Activated T-cell treated with anti-CD3 and anti-CD28 coated beads for 48 hours (primary cell): ENCODE results near the gene CERS6.

Source experiments
- DNase-seq: peaks from one replicate; pipeline ENCODE4 v3.0.0-alpha.2; 2020; ENCODE audit warnings: low read depth

CERS6 gene

DNA sequence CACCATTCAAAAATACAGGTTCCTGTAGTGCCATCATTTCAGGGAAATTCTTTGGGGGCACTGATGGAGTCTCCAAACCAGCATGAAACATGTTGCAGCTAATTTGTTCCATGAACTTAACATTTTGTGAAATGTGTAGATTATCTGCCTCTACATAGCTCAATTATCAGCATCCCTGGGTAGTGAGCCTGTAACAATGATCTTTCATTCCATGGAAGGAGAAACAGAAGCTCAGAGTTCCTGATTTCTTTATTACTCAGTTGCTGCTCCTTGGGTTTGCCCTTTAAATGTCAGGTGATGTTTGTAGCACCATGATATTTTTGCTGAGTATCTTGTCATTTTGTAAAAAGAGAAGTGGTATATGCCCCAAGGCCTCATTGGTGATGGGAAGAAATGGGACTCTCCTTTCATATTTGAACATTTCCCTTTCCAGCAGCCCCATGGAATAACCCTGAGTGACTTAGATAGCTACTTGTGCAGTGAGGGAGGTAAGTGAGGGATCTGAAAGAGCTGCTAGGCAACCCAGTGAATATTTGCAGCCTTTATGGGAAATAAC is 146.9 kb downstream of the CERS6 start:
- DNase-seq, result no peak

DNA sequence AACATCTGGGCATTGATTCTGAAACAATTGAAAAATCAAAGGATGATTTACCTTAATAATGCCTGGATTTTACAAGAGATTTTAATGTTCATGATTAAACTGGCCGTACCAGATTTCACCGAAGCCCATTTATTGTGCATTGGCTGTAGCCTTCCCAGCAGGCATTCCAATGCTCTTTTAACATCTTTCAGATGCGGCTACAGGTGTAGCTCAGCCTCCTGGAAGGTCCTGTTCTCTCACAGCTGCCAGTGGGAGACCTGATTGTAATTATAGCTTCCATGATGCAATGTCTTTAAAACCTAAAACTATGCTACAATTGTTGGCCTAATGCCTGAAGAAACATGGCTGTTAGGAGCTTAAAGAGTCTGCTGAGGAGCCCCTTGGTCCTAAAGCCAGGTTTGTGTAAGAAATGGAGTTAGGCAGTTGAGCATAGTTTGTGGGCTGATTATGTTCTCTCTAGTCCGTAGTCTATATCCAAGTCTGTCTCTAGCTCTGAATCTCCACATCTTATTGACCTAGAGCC is 147.4 kb downstream of the CERS6 start:
- no peak for DNase-seq

DNA sequence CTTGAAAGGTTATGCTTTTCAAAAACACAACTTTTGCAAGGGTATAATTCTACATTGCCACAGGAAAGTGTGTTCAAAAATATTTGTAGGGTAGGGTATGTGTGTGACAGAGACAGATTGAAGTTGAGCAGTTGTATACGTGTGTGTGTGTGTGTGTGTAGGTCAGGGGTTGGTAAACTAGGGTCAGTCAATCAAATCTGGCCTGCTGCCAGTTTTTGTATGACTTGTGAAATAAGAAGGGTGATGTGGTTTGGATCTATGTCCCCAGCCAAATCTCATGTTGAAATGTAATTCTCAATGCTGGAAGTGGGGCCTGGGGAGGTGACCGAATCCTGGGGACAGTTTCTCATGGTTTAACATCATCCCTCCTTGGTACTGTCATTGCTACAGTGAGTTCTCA is 148.2 kb downstream of the CERS6 start:
- DNase-seq, result no peak

DNA sequence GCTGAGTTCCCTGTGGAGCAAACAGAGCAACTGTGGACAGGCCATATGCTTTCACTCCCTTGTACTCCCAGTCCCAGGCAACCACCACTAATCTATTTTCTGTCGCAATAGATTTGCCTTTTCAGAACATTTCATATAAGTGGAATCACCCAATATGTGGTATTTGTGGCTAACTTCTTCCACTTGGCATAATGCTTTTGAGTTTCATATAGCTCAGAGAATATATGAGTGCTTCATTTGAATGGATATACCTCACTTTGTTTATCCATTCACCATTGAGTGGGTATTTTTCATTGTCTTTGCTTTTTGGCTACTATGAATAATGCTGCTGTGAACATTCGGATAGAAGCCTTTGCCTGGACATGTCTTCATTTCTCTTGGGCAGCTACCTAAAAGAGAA is 151.9 kb downstream of the CERS6 start:
- no peak for DNase-seq

DNA sequence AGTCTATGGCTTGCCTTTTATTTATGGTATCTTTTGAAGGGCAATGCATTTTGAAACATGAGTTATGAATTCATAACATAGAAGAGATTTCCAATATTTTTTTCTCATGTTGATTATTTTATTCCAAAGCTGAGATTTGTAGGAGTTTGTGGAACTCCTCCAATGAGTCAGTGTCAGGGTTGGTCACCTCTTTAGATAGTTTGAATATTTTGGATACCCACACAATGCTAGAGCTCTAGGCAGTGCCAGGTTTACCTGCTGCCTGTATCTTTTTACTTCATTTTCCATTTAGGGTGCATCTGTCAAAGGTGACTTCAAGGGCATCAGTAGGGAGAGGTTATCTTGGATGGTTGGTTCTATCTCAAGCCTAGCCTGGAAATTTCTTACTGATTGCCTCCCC is 152.7 kb downstream of the CERS6 start:
- DNase-seq, result no peak

DNA sequence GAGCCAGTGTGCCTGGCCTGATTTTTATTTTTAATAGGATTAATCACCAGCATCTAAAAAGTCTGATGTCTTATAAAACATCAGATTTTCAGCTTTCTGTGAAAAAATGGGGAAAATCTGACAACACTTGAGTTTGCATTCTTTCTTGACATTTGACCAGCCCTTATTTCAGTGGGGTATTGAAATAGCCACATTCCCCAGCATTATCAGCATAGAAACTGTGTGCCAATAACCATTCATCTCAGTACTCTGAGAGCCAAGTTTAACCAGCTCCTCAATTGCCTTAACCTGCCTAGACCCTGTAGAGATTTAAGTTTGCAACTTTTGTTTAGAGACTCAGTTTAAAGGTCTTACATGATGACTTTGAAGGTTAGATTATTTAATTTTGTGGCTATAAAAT is 155.0 kb downstream of the CERS6 start:
- no peak for DNase-seq

DNA sequence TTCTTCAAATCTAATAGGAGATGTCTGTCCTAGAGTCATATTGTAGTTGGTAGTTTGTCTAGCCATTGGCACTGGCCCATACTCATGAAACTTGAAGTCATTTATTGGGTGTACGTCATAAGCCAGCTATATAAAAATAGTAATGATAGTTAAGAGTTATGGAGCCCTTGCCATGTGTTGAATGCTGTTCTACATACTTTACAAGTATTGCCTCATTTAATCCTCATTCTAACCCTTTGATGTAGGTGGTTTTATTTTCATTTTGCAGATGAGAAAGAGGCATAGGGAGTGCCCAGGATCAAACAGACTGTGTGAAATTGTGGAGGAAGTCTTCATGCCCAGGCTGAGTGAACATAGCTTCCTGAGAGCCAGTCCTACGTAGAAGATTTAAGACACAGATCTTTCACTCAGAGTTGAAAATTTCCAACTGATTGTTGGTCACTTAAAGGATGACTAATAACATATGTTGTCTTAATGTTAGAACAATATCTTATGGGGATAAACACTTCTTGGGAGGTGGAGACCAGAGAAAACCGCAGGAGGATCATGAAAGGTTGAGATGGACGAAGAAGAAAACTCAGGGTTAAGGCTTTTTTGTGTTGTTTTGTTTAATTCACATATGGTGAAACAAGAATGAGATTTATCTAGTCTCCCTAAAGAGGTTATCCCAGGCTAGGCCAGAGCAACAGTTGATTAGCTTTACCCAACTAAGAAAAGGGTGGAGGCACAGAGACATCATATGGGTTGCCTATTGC is 156.0 kb downstream of the CERS6 start:
- DNase-seq, result no peak

DNA sequence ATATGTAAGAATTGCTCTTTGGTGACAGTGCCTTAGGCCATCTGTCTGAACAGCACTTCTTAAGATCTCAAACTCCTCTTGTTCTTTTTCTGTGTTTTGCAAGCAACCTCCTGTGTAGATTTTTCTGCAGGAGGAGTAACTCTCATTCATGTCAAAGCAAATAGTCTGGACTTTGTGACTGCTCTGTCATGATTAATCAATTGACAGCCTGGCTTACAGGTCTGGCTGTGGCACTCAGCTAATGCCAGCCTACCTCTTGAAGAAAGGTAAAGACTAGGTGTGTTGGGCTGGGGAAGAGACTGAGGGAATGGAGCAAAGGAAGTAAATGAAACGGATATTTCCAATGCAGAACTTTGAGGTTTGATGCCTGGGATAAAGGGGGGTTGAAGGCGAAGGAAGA is 156.6 kb downstream of the CERS6 start:
- no peak for DNase-seq

DNA sequence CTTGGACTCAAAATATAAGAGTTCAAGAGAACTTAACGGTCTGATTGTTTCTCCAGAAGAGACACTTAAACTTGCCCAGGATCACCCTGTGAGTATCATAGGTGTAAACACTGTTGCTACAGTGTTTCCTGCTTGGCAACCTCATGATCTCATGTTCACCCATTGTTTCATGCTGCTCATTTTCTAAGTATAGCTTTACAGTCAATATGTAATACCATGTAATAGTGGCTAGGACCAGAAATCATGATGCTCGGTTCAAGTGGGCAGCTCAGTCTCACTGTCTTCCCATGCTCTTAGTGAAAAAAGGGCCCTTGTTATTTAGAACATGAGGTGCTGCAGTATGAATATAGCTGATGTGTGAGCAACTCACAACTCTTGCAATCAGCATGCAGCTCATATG is 157.5 kb downstream of the CERS6 start:
- no peak for DNase-seq

DNA sequence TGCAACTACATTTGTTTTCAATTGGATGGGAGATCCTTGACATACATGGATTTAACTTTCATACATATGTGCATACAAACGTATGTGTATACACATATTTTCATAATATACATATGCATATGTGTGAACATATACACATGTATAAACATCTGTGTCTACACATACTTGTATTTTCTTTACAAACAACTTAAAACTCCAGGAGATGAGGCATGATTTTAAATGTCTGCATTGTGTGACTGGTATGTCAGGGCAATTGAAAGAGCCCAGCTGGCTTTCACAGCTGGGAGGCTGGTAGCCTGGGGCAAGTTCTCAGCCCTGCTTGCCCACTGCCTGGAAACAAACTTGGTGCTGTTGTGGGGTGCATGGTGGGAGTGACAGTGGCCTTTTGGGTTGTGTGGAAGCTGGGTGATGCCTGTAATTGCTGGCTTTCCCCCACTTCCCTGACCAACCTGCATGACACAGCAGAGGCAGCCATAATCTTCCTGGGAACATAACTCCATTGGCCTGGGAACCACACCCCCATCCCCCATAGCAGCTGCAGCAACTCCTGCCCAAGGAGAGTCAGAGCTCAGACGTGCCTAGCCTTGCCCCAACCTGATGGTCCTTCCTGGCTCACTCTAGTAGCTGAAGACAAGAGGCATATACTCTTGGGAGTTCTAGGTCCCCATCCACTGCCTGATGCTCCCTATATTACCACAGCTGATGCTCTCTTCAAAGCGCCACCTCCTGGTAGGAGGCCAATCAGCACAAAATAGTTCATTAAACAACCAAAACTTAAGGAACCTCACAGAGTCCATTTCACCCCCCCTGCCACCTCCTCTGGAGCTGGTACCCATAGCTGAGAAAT is 158.3 kb downstream of the CERS6 start:
- DNase-seq, result no peak

DNA sequence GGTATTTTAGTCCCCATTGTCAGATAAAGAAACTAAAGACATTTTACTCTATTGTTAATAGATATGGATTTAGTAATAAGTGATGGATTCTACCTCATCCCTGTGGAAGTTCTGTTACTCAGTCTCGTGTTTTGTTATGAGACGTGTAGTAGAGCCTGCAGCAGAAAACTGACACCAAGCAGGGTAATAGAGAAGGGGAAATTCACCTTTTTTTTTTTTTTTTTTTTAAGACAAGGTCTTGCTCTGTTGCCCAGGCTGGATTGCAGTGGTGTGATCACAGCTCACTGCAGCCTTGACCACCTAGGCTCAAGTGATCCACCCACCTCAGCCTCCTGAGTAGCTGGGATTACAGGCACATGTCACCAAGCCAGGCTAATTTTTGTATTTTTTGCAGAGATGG is 164.5 kb downstream of the CERS6 start:
- DNase-seq, result no peak

DNA sequence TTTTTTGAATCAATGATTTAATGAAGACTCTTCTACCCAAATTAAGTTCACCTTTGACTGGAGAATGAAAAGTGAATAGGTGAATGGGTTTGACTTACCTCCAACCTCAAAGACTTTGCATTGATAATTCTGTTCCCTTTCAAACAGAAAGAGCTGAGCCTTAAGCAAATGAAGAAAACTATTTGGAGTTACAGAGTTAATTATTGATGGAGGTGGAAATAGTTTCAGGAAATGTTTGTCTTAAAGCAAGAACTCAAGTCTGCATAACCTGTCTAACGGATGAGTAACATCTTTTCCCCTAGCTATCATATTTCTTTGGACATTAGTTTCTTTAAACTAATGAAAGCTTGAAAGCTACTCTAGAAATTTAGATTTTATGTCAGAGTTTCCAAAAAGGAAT is 166.5 kb downstream of the CERS6 start:
- DNase-seq, result no peak

DNA sequence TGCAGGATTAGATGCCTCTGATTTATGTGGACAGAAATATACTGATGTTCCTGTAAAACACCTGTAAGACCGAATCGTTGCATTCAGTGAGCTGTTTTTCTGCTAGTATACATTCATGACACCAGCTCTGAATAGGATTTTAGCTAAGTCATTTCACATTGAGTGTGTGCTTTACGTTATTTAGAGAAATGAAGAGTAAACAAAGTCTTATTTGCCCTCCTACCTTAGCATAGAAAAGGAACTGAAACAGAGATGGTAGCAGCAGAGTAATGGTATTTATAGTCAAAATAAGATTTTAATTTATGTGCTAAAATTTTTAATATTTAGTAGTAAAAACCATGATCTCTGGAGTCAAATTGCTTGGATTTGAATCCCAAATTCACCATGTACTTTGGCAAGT is 168.0 kb downstream of the CERS6 start:
- DNase-seq, result no peak

DNA sequence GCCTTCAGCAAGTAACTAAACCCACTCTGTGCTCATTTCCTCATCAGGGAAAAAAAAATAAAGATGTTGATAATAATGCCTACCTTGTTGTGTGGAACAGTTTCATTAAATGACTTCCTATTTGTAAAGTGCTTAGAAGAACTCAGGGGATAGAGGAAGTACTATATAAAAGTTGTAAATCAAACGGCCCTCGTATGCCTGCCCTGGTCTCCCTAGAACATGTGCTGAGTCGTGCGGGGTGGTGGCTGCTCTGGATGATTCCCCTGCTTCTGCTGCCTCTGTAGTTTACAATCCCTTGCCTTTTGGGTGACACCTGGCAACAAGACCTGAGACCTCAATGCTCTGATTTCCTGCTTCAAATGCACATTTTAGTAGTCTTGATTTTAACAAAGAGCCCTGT is 170.0 kb downstream of the CERS6 start:
- no peak for DNase-seq

DNA sequence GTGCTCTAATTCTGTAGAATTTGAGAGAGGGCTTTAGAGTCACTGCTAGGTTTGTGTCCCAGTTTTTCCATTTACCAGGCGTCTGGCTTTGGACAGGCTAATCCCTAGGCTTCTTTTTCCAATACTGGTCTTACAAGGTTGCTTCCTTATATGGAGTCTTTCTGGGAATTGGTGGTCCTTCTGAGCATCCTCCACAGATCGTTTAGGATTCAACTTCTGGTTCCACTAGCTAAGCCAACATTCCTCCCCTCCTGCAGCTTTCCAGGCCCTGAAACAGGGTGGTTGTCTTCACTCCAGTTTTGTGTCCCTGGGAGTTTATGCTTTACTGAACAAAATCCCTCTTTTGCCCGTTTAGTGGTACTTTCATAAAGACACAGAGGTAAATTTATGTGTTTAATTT is 170.6 kb downstream of the CERS6 start:
- no peak for DNase-seq

DNA sequence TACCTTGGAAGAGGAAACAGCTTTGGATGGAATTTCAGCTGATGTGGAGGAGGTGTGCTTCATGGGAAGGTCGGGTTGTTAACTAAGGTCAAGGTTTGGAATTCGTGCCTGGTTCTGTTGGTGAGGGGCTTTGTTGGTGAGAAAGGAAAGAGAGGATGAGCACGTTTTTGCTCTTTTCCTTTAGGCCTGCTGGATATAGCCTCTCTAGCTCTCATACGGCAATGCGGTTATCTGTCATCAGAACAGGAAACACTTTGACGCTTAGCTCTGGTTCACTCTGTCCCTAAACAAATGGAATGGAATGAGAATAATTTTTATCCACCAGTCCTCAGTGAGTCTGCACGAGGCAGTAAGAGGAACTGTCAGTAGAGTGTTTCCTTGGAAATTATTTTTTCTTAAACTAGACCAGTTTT is 176.6 kb downstream of the CERS6 start:
- no peak for DNase-seq

DNA sequence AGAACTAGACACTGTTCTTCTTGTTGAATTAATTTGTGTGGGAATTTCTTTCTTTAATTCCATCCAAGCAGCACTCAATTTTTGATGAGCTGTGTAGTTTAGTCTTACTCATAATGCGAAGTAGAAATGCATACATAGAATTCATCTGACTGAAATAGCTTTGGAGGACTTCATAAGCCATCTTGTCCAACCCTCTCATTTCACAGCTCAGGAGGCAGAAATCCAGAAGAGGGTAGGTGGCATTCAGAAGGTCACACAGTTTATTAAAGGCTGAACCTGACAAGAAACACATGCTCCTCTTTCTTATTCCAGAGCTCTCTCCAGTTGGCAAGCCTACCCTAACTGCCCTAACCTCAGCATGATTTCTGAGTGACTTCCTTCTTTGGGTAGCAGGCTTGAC is 177.1 kb downstream of the CERS6 start:
- no peak for DNase-seq

DNA sequence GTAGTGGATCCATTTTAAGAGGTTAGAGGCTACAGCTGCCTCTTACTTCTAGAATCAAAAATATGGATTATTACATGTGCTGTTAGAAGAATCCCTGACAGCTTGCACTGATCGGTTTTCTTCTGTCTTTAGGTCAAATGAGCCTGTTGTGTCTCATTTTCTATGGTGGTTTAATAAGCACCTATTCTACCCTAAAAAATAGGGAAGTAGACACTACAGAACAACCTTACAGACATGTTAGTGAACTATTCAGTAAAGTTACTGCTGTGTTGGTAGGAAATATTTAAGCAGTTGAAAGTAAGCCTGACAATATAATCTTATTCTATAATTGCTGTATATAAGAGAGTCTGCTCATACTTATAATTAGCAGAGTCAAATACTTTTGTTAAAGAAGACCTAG is 177.8 kb downstream of the CERS6 start:
- no peak for DNase-seq

DNA sequence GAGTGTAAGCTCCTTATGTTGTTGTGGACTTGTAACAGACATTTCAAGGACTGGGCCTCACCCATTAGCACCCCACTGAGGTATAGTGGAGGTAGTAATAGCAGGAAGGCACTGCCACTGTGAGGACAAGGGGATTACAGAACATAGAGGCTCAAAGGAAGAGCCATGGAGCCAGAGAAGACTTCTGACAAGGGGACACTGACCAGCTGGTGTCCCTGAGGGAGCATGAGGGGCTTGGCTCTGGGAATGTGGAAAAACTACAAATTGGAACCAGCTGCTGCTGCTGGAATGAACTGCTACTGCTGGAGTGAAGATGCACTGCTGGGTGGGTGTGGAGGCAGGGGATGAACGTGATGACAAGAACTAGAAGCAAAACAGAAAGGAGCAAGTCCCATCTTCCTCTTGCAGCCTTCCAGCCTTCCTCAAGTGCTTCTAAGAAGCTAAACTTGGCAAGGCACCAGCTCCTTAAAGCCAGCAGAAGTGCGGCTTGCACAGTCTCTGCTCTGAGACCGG is 179.0 kb downstream of the CERS6 start:
- no peak for DNase-seq

DNA sequence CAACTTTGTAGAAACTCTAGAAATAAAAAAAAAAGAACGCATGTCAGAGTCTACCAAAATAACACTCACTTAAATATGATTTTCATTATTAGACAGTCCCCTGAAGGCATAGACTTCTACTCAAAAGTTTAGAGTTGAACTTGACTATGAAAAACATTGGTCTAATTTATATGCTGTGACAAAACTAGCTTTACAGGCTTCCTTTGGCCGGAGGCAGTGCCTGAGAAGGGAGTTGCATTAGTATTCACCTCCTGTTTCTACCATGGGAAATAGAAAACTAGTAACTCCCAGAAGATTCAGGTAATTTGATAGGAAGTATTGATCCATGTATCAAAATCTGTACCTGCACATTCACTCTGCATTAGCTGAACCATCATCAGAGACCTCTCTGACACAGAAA is 182.9 kb downstream of the CERS6 start:
- DNase-seq, result no peak

DNA sequence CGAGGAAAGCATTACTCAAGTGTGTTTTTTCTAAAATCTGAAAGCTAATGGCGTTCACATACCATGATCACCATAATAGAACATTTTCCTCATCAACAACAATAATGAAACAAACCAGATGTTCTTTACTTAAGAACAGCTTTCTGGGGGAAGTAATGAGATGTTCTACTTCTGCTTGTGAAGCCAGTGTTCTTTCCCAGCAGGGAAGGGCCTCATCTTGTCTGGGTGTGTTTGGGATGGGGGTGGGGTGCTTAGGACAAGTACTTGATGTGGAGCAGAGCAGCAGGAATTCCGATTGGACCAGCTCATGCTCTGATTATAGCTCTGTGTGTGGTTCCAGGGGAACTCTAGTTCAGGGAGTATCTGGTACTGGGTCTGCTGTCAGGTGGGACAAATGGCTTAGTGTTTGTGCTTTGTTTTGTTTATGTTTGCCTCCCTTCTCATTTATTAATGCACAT is 183.4 kb downstream of the CERS6 start:
- no peak for DNase-seq

DNA sequence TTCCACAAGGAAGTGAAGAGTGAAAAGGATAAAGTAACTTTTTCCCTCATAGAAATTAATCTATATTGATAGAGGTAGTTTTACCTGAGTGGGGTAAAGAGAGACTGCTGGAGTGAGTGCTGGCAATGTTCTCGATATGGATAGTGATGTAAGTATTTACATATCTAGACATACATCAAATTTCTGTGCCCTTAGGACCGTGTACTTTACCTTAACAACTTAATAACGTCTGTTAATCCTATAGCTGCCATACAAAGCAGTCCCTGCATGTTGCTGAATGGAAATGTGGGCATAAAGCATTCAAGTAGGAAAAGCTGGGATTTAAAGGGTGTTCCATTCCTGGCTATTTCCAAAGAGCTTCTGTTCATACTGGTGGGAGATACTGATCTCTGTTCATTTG is 184.0 kb downstream of the CERS6 start:
- no peak for DNase-seq

DNA sequence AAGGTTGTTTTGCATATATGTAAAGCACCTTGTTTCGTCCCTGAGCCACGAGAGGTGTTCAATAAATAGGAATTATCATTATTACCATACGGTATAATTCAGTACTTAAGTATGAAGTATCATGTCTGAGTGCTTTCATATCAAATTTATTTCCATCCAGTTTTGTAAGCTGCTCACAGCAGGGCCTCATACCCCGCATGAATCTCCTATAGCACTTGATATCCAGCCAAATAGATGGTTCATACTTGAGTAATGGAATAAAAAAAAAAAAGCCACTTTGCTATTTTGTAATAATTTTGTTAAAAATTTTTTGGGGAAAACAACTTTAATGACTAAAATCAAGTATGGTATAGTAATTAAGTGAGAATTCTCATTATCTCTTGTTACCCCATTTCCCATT is 185.6 kb downstream of the CERS6 start:
- no peak for DNase-seq
